Activated CD4-positive, alpha-beta memory T cell treated with anti-CD3 and anti-CD28 coated beads, Interleukin-2, amount 10 ng/mL, durations not matched to agents 7 days and 5 days (primary cell): ENCODE results near the gene ADAMTS14. TPM values are rescaled to one million over a fixed set of nuclear protein-coding genes. Genes with fewer than 3 reads are reported as not detected.

Experiments
- CTCF ChIA-PET: fragments of 350-600 bp; sonication (Branson Sonifier 250); formaldehyde crosslinking; loops from one replicate; lab custom pipeline; 2021; ENCODE audit warnings: antibody characterized with exemption, inconsistent platforms; lab: Charles Lee
- POLR2A ChIA-PET: fragments of 350-600 bp; sonication (Branson Sonifier 250); formaldehyde crosslinking; loops from one replicate; lab custom pipeline; 2021; ENCODE audit warnings: antibody characterized with exemption; lab: Charles Lee
- DNase-seq: peaks from one replicate; pipeline ENCODE4 v3.0.0-alpha.2; 2020
- H3K27ac Mint-ChIP-seq: one replicate; pipeline ENCODE4 v1.8.0; 2021; ENCODE audit warnings: mild to moderate bottlenecking, mixed read lengths
- H3K27me3 Mint-ChIP-seq: one replicate; pipeline ENCODE4 v1.8.0; 2021; ENCODE audit warnings: mixed read lengths
- H3K36me3 Mint-ChIP-seq: one replicate; pipeline ENCODE4 v1.8.0; 2021; ENCODE audit warnings: low read depth, mixed read lengths
- H3K4me1 Mint-ChIP-seq: one replicate; pipeline ENCODE4 v1.8.0; 2021; ENCODE audit warnings: mixed read lengths
- H3K4me3 Mint-ChIP-seq: one replicate; pipeline ENCODE4 v1.8.0; 2021; ENCODE audit warnings: mild to moderate bottlenecking, mixed read lengths
- H3K9me3 Mint-ChIP-seq: one replicate; pipeline ENCODE4 v1.8.0; 2021; ENCODE audit warnings: mixed read lengths
- total RNA-seq, 2 experiments: library from RNA; stranded (reverse); gene quantifications; one replicate each; pipeline ENCODE4 v1.2.3, GENCODE V29; 2021

Gene ADAMTS14
- total RNA-seq, 2 experiments from 2014 or later = not detected

DNA sequence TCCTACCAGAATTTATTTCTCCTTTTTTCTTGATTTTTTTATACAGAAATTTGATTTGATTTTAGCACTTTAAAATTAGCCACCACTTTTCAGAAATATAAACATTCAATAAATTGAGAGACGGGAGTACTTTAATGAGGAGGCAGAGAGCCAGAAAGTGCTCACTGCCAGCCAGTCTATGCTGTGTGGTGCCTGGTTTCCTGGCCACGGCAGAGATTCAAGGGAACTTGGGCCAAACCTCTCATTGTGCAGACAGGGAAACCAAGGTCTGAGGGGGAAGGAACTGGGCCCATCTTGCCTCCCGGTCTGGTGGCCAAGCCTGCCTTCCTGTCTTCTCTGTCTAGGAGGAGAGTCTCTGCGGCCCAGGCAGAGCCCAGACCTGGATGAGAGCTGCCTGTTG, 25.9 kb downstream of the ADAMTS14 start:
- Mint-ChIP-seq H3K9me3 (no peaks in the 10 kb centered on the region), H3K36me3 (no peaks in the 10 kb centered on the region), H3K27me3 (no peaks in the 10 kb centered on the region), H3K27ac (no peak overlapping the region), H3K4me3 (no peak overlapping the region), H3K4me1 (no peaks in the 10 kb centered on the region)
- no peak for DNase-seq
- POLR2A ChIA-PET = no interaction called here
- CTCF ChIA-PET = no interaction called here

GRCh38 chr10:70699063-70699658, 26.9 kb downstream of the ADAMTS14 start:
- no peak overlapping the region for H3K27ac Mint-ChIP-seq
- H3K4me3 Mint-ChIP-seq = no peak overlapping the region
- H3K4me1 Mint-ChIP-seq = no peaks in the 10 kb centered on the region
- POLR2A ChIA-PET = no interaction called here
- H3K36me3 Mint-ChIP-seq = no peaks in the 10 kb centered on the region
- CTCF ChIA-PET = no interaction called here
- DNase-seq = no peak
- no peaks in the 10 kb centered on the region for H3K9me3 Mint-ChIP-seq
- no peaks in the 10 kb centered on the region for H3K27me3 Mint-ChIP-seq

DNA sequence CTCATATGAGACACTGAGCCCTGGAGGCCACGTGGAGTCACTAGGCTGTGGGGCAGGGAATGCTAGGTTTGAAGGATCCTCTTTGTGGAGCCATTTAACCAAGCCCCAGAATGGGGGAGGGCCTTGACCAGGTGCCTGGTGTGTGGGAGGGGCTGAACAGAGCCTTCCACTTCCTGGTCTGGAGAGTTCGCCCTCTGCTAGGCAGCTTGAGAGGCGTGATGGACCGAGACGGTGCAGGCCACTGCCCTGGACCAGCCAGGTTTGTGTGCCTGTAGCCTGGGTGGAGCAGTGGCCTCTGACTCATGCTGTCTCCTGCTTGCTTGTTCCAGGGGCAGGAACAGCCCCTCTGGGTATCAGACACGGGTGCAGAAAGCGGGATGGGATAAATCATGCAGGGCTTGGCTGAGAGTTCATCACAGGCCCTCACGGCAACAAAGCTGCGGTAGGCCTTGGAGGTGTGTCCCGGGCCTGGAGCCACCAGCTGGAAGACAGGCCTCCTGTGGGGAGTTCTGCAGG, 27.4 kb downstream of the ADAMTS14 start:
- Mint-ChIP-seq H3K4me1 (no peaks in the 10 kb centered on the region), H3K9me3 (no peaks in the 10 kb centered on the region), H3K4me3 (no peak overlapping the region), H3K36me3 (no peaks in the 10 kb centered on the region), H3K27me3 (no peaks in the 10 kb centered on the region), H3K27ac (no peak overlapping the region)
- ChIA-PET POLR2A (no interaction called here), CTCF (no interaction called here)
- no peak for DNase-seq

- no peaks in the 10 kb centered on the region for H3K36me3 Mint-ChIP-seq
- CTCF ChIA-PET = no interaction called here
- H3K27ac Mint-ChIP-seq = no peak overlapping the region
- POLR2A ChIA-PET = no interaction called here
- H3K4me1 Mint-ChIP-seq = no peaks in the 10 kb centered on the region
- no peak overlapping the region for H3K4me3 Mint-ChIP-seq
- no peaks in the 10 kb centered on the region for H3K9me3 Mint-ChIP-seq
- no peak for DNase-seq
- H3K27me3 Mint-ChIP-seq = no peaks in the 10 kb centered on the region
These were observed 30.0 kb downstream of the ADAMTS14 start for GRCh38 chr10:70702190-70702763.

GRCh38 chr10:70704211-70704610, 31.9 kb downstream of the ADAMTS14 start:
- H3K4me3 Mint-ChIP-seq = no peak overlapping the region
- H3K27me3 Mint-ChIP-seq = no peaks in the 10 kb centered on the region
- ChIA-PET POLR2A (no interaction called here), CTCF (no interaction called here)
- no peak for DNase-seq
- H3K9me3 Mint-ChIP-seq = no peaks in the 10 kb centered on the region
- no peaks in the 10 kb centered on the region for H3K4me1 Mint-ChIP-seq
- no peak overlapping the region for H3K27ac Mint-ChIP-seq
- H3K36me3 Mint-ChIP-seq = no peaks in the 10 kb centered on the region

DNA sequence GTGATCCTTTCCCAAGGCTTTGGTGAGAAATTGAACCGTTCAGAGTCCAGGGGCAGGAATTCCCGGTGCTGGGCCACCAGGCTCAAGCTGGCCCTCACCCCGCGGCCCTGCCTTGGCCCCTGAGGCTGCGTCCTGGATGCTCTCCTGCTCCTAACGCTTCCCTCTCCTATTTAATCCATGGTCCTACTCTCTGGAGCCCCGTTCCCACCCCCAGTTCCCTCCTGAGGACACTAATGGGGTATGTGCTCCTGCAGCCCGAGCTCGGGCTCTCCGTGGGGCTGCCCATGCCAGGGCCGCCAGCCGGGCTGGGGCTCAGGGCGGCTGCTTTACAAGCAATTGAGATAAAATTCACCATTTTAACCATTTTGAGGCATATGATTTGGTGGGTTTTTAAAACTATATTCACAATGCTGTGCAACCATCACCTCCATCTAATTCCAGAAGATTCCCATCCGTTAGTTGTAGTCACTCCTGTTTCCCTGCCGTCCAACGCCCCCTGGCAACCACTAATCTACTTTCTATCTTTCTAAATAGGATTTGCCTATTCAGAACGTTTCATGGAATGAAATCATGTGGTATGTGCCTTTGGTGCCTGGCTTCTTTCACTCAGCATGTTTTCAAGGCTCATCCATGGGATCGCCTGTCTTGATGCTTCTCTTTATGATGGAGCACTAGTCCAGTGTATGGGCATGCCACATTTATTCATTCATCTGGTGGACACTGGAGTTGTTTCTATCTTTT, 33.0 kb downstream of the ADAMTS14 start:
- Mint-ChIP-seq H3K27ac (no peak overlapping the region), H3K4me3 (no peak overlapping the region), H3K36me3 (no peaks in the 10 kb centered on the region), H3K9me3 (no peaks in the 10 kb centered on the region), H3K27me3 (no peaks in the 10 kb centered on the region), H3K4me1 (no peaks in the 10 kb centered on the region)
- ChIA-PET CTCF (no interaction called here), POLR2A (no interaction called here)
- no peak for DNase-seq

DNA sequence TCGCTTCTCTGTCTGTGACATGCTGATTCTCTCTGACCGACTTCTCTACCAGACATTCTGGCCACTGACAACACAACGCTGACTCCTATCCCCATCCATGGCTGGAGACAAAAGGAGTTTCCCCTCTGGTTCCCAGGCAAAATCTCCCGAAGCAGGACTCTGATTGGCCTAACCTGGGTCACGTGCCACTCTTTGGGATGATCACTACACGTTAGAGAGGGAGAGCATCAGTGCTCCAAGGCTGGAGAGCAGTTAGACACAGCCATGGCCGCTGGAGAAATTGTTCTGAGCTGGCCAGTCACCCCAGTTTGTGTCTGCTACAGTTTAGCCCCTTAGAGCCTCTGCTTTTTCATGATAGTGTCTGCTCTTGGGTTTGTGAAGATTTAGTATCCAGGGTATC, 38.9 kb downstream of the ADAMTS14 start:
- POLR2A ChIA-PET = no interaction called here
- Mint-ChIP-seq H3K27ac (no peak overlapping the region), H3K4me1 (peaks cover 8% of the 10 kb centered on the region), H3K27me3 (peaks cover 3% of the 10 kb centered on the region), H3K9me3 (no peaks in the 10 kb centered on the region), H3K4me3 (no peak overlapping the region), H3K36me3 (no peaks in the 10 kb centered on the region)
- CTCF ChIA-PET = no interaction called here
- DNase-seq = no peak

DNA sequence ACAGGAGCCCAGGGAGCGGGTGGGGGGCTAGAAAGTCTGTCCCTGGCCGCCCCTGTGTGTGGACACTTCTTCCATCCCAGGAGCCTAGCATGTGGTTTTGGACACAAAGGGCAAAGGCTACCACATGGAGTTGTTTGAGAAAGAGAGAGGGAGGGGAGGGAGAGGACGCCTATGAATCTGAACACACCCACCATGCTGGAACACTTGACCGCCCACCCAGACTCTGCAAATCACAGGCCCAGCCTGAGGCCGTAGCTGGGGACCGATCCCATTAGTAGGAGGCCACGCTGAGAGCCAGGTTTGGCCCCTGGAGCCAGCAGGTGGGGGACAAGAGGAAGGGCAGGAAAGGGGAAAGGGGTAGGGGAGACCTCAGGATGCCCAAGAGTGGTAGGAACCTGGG, 39.6 kb downstream of the ADAMTS14 start:
- Mint-ChIP-seq H3K9me3 (no peaks in the 10 kb centered on the region), H3K27me3 (peaks cover 3% of the 10 kb centered on the region), H3K4me3 (no peak overlapping the region), H3K36me3 (no peaks in the 10 kb centered on the region), H3K4me1 (peaks cover 11% of the 10 kb centered on the region), H3K27ac (no peak overlapping the region)
- DNase-seq = no peak
- ChIA-PET POLR2A (no interaction called here), CTCF (no interaction called here)

DNA sequence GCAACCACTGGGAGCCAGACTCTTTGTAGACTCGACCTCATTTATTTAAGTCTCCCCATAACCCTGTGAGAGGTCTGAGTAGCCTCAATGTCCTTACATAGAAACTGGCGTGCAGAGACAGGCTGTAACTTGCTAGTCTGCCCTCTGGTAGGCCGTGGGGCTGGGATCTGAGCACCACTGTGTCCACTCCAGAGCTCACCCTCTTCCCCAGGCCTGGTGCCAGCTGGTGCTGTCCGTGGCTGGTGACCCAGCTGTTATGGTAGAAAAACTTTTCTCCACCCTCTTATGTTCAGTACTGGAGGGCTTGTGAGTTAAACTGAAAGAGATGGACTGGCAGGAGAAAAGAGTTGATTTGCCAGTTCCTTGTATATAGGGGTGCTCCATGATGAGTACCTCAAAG, 41.9 kb downstream of the ADAMTS14 start:
- ChIA-PET POLR2A (no interaction called here), CTCF (no interaction called here)
- Mint-ChIP-seq H3K4me1 (peaks cover 11% of the 10 kb centered on the region), H3K36me3 (no peaks in the 10 kb centered on the region), H3K9me3 (no peaks in the 10 kb centered on the region), H3K27me3 (peaks cover 3% of the 10 kb centered on the region), H3K4me3 (no peak overlapping the region), H3K27ac (no peak overlapping the region)
- DNase-seq = no peak

- H3K36me3 Mint-ChIP-seq = no peaks in the 10 kb centered on the region
- H3K4me3 Mint-ChIP-seq = no peak overlapping the region
- peaks cover 11% of the 10 kb centered on the region for H3K4me1 Mint-ChIP-seq
- no peaks in the 10 kb centered on the region for H3K9me3 Mint-ChIP-seq
- CTCF ChIA-PET = interaction anchor here (1.2 kb wide), 1 partner anchor 165 kb away, joined by 5 read pairs; no protein-coding TSS in a partner anchor
- POLR2A ChIA-PET = no interaction called here
- peaks cover 3% of the 10 kb centered on the region for H3K27me3 Mint-ChIP-seq
- H3K27ac Mint-ChIP-seq = no peak overlapping the region
- DNase-seq = no peak
These were observed 42.6 kb downstream of the ADAMTS14 start for GRCh38 chr10:70714951-70715350.

GRCh38 chr10:70715853-70716795, 43.8 kb downstream of the ADAMTS14 start:
- H3K4me3 Mint-ChIP-seq = no peak overlapping the region
- CTCF ChIA-PET = interaction anchor here (0.9 to 1.2 kb wide), 3 partner anchors 43 to 494 kb away, joined by 3 to 5 read pairs (median 3); no protein-coding TSS in a partner anchor
- H3K27me3 Mint-ChIP-seq = peaks cover 3% of the 10 kb centered on the region

GRCh38 chr10:70722820-70723424, 50.6 kb downstream of the ADAMTS14 start:
- no peak for DNase-seq
- CTCF ChIA-PET = interaction anchor here (0.6 kb wide), 1 partner anchor 147 kb away, joined by 3 read pairs; no protein-coding TSS in a partner anchor
- POLR2A ChIA-PET = no interaction called here
- no peak overlapping the region for H3K4me3 Mint-ChIP-seq
- no peaks in the 10 kb centered on the region for H3K36me3 Mint-ChIP-seq
- H3K4me1 Mint-ChIP-seq = no peaks in the 10 kb centered on the region
- no peak overlapping the region for H3K27ac Mint-ChIP-seq
- no peaks in the 10 kb centered on the region for H3K27me3 Mint-ChIP-seq
- H3K9me3 Mint-ChIP-seq = no peaks in the 10 kb centered on the region

More at GRCh38 chr10:70715853-70716795, 43.8 kb downstream of the ADAMTS14 start:
- no peaks in the 10 kb centered on the region for H3K9me3 Mint-ChIP-seq
- DNase-seq = peak; percentile 36
- H3K4me1 Mint-ChIP-seq = peaks cover 11% of the 10 kb centered on the region
- H3K36me3 Mint-ChIP-seq = no peaks in the 10 kb centered on the region
- POLR2A ChIA-PET = no interaction called here
- no peak overlapping the region for H3K27ac Mint-ChIP-seq
